HCT116 (cell line): Measurements from ENCODE around the gene ZNG1C.
"Not testable (repeated sequence)": the region's sequence is repeated elsewhere in the genome, so short reads cannot be mapped to it uniquely, and the experiment has no call there.

ENCODE experiments used
- ATF3 ChIP-seq: IDR thresholded peaks from 2 replicates; pipeline ENCODE4 v1.6.1; 2012
- CBX3 ChIP-seq: IDR thresholded peaks from 2 replicates; pipeline ENCODE4 v1.6.1; 2012; ENCODE audit warnings: low read depth
- CTCF ChIP-seq, 3 experiments: fragments of 200-600 bp in 1 of 3; sonication (generic) in 1 of 3; IDR thresholded peaks in 2 of 3; conservative IDR thresholded peaks in 1 of 3; 2 replicates each; pipeline ENCODE4 v1.5.1; 2012 to 2017; ENCODE audit warnings: low read depth in 2 of 3, low read length in 2 of 3, antibody characterized with exemption in 1 of 3, borderline replicate concordance in 1 of 3, control low read depth in 1 of 3, mild to moderate bottlenecking in 1 of 3, mixed read lengths in 1 of 3, mixed run types in 1 of 3, moderate library complexity in 1 of 3; ENCODE audit not compliant: insufficient read depth in 1 of 3
- EGR1 ChIP-seq: IDR thresholded peaks from 2 replicates; pipeline ENCODE4 v1.6.1; 2012; ENCODE audit warnings: low read depth
- EZH2 ChIP-seq: fragments of 200-600 bp; sonication (generic); IDR thresholded peaks from 2 replicates; pipeline ENCODE4 v1.6.1; 2017; ENCODE audit warnings: antibody characterized with exemption, mixed run types
- EZH2phosphoT487 ChIP-seq: fragments of 200-600 bp; IDR thresholded peaks from 2 replicates; pipeline ENCODE4 v1.6.1; 2018; ENCODE audit warnings: antibody characterized with exemption, borderline replicate concordance
- JUND ChIP-seq: IDR thresholded peaks from 2 replicates; pipeline ENCODE4 v1.6.1; 2012
- POLR2A ChIP-seq: IDR thresholded peaks from 2 replicates; pipeline ENCODE4 v1.7.0; 2011; ENCODE audit warnings: borderline replicate concordance; ENCODE audit not compliant: insufficient read depth, insufficient read length; ENCODE audit errors: extremely low read depth
- POLR2AphosphoS5 ChIP-seq: IDR thresholded peaks from 2 replicates; pipeline ENCODE4 v1.6.1; 2011; ENCODE audit warnings: mild to moderate bottlenecking, low read depth, low read length, moderate library complexity
- RAD21 ChIP-seq: IDR thresholded peaks from 2 replicates; pipeline ENCODE4 v1.6.1; 2012; ENCODE audit warnings: low read depth, mild to moderate bottlenecking
- TF ChIP-seq, protein P1 (sequence below): IDR thresholded peaks from 2 replicates; pipeline ENCODE4 v1.6.1; 2011; ENCODE audit warnings: mild to moderate bottlenecking, low read length, moderate library complexity; ENCODE audit not compliant: insufficient replicate concordance; ENCODE audit errors: extremely low read depth

DNA sequence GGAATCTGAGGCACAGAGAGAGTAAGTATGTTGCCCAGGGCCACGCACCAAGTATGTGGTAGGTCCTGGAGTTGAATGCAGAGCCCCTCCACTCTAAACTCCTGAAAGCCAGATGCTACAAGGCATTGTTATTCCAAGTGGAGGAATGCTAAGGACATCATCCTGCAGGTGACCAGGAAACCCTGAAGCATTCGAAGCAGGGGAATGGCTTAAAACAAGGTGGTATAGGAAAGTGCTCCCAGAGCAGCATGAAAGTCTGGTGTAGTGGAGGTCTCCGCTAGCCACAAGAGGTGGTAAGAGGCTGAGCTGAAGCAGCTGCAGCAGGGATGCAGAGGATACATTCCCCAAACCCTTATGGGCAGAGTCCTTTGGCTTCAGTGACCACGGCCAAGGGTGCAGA is 87.3 kb downstream of the ZNG1C start:
- not testable (repeated sequence) for TF ChIP-seq CTCF (IDR thresholded peaks at IDR 0.05 in 2 of 3, conservative IDR thresholded peaks at IDR 0.05 in 1 of 3; ENCODE audit: borderline replicate concordance in 1 of 3, insufficient read depth in 1 of 3, low read depth in 2 of 3, low read length in 2 of 3); POLR2A; RAD21; EZH2phosphoT487; EZH2; ATF3; EGR1; POLR2AphosphoS5; JUND; CBX3
- TF ChIP-seq, protein P1, sequence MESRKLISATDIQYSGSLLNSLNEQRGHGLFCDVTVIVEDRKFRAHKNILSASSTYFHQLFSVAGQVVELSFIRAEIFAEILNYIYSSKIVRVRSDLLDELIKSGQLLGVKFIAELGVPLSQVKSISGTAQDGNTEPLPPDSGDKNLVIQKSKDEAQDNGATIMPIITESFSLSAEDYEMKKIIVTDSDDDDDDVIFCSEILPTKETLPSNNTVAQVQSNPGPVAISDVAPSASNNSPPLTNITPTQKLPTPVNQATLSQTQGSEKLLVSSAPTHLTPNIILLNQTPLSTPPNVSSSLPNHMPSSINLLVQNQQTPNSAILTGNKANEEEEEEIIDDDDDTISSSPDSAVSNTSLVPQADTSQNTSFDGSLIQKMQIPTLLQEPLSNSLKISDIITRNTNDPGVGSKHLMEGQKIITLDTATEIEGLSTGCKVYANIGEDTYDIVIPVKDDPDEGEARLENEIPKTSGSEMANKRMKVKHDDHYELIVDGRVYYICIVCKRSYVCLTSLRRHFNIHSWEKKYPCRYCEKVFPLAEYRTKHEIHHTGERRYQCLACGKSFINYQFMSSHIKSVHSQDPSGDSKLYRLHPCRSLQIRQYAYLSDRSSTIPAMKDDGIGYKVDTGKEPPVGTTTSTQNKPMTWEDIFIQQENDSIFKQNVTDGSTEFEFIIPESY: not testable (repeated sequence)
